Measurements from ENCODE around the gene FAM149B1.
"Not testable (repeated sequence)": the region's sequence is repeated elsewhere in the genome, so short reads cannot be mapped to it uniquely, and the experiment has no call there.

FAM149B1 gene

DNA sequence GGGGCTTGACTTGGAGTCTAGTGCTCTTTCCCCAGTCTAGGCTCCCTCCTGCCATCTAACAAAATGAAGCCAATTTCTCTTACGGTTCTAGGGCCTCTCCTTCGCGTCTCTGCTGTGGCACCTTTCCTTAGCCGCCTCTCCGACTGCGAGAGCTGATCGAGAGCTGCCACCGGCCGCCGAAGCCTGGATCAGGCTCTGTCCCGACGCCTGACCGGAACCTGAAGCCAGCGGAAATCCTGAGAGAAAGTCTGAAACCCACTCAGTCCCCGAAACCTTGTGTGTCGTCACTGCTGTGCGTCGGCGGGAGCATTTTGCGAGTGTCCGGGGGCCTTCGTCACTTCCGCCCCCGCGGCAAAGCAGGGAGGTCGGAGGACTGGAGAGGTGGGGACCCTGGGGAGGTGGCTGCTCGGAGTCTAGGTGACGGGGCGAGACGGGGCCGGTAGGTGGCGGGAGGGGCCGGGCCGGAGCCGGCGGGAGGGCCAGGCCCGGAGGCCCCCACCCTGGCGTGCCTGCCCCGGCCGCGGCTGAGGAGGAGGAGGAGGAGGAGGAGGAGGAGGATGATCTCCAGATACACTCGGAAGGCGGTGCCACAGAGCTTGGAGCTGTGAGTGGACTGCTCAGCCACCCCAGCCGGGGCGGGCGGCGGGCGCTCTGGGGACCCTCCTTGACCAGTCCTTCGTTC lies at the start of gene FAM149B1, which contains the start of gene ECD:
Gene FAM149B1 (plus strand): TSS at position 337 of the 682 bp plus-strand sequence. CDS start 221 bp downstream, at position 558.
Gene ECD (minus strand): TSS at position 226 of the 682 bp plus-strand sequence. CDS start 4,071 bp downstream, outside the sequence.
- DNase-seq (ENCODE audit: low spot score): peak; percentile 74

DNA sequence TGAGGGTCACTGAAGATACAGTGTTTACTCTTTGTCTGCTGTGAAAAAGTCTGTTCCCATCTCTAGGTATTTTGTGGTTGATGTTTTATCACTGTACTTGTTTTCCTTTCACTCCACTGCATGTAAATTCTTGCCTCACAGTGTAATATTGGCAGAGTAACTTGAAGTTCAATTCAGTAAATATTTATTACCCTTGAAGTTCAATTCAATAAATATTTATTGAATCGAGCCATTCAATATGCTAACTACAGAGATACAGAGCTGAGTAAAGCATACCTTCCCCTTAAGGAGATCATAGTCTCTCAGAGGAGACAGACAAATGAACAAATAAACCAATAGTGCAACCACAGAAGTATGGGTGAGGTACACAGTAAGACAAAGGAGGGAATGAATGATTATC lies 48.5 kb upstream of the FAM149B1 start:
- no peak for DNase-seq (ENCODE audit: low spot score)

DNA sequence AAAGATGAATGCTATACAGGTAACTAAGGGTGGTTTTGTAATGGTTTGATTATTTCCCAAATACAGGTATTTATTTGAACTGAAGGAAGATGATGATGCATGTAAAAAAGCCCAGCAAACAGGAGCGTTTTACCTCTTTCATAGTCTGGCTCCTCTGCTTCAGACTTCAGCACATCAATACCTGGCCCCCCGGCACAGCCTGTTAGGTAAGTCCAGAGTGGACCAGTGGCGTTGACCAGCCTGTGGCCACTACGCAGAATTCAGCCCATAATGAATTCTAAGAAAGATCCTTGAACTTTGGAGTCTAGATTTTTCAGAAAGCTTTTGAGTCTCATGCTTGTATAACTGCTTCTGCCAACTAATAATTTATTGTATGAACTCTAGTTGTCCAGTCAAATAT lies 48.0 kb upstream of the FAM149B1 start:
- DNase-seq (ENCODE audit: low spot score): no peak

DNA sequence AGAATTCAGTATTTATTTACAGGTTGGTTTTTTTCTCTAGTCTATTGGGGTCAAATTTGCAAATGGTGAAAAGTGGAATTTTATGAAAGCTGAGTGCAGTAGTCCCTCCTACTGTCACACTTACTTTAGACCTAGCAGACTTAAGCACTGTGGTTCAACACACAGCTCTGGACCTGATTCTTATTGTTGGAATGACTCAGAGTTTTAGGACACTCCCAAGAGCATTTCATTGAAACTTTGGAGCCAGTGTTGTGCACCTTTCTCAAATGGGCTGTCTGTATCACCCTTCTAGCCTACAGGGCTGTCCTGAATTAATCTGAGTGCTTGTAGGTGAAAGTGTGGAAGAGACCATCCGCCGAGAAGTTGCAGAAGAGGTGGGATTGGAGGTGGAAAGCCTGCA lies 41.6 kb upstream of the FAM149B1 start:
- DNase-seq (ENCODE audit: low spot score): no peak

DNA sequence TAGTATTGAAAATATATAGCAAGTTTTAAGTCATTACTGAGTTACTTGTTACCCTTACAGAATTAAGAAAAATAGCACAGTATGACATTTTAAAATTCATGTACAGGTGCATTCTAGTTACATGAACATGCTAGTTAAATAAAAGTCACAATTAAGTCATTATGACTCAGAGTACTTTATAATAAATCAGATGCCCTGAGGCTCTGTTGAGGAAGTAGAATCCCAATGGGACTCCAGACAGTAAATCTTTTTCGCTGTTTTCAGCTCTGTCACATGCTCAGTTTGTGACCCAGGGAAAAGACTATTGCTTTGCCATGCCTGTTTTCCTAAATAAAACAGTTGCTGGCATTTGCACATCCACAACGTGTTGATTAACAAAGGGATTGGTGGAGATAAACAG lies 36.6 kb upstream of the FAM149B1 start:
- DNase-seq (ENCODE audit: low spot score): peak; percentile 46

DNA sequence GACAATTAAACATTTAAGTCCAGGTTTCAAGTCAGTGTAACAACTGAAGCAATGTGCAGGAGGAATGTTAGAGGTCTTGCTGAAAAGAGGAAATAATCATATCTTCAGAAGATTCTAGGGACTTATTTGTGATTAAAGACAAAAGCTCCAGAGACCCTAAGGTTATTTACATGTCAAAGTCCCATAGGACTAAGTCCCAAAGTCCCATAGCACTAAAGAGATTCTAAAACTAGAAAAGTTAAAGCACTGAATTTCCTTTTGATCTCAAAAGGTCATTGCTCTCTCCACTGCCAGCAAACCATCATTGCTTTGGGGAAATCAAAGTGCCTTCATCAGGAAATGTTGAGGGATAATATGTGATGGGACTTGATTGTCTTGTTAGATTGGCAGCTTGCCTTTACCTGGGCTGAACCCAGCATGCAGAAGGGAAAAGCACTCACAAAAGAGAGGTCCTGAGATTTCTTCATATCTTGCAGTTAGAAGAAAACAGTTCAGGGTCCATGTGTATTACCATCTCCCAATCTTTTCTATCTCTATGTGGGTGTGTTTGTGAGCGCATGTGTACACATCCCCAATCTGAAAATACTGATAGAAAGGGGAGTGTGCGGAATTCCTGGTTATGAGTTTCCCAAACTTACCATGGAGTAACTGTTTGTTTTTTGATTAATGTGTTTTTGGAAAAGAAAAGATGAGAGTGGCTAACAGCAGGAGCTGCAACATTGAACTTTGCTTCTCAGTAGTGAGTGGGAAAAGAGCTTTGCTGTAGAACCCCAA lies 35.8 kb upstream of the FAM149B1 start:
- DNase-seq (ENCODE audit: low spot score): no peak

DNA sequence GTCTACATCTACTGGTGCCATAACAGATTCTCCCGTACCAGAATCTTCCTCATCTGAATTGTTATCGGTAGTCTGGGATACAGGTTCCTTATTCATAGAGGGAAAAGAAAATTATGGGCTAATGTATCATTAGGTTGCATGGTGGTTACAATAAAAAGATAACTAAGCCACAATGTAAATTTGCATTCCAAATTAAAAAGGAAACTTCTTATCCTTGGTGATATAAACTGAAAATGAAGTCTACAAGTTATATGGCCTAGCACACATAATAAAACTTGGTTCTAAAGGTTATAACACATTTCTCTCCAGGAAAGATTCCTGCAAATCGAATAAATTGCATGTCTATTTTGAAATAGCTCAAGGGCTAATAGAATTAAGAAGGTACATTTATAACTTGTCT lies 33.2 kb upstream of the FAM149B1 start:
- no peak for DNase-seq (ENCODE audit: low spot score)

DNA sequence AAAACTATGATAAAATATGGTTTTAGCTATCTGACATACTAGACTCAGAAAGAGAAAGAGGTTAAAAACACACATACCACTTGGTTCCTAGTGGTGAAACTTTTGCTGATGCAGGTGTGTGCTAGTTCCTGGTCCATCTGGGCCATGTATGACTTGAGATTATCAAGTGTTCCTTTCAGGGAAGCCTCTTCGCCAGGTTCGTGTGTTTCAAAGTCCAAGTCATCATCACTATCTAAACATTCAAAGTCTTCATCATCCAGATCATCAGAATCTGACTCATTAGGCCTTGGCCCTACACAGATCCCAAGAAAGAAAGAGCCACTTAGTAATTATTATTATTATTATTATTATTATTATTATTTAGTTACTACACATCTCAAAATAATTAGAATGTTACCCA lies 31.3 kb upstream of the FAM149B1 start:
- no peak for DNase-seq (ENCODE audit: low spot score)

DNA sequence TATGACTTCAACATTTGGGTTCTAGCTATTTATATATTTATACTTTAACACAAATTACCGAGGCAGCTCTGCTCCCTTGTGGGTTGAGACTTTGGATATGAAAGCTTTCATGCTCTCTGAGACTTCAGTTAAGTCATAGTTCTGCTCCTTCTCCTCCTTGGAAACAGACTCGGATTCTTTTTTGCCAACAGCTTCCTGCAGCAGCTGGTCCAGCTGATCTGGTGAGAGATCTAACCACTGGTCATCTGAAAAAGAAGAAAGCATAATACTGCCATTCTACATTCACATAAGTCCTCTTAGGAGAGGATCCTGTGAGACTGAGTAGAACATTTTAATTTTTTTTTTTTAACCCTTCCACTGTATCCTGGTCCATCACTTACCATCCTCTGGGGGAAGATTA lies 28.7 kb upstream of the FAM149B1 start:
- no peak for DNase-seq (ENCODE audit: low spot score)

DNA sequence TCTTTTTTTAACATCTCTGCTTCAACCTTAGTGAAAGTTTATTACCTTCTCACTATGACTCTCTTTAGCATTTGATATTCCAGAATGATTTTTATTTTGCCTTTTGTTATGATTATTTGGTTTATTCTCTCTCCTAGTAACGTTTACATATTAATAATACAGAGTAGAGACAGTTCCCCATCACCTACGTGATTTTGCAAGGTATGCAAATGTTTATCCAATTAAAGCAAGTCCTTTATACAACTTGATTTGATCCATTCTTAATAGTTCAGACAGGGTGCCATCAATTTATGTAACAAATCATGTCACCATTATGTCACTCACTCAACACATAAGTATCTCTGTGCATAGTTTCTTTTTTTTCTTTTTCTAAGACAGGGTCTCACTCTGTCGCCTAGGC lies 26.3 kb upstream of the FAM149B1 start:
- no peak for DNase-seq (ENCODE audit: low spot score)

DNA sequence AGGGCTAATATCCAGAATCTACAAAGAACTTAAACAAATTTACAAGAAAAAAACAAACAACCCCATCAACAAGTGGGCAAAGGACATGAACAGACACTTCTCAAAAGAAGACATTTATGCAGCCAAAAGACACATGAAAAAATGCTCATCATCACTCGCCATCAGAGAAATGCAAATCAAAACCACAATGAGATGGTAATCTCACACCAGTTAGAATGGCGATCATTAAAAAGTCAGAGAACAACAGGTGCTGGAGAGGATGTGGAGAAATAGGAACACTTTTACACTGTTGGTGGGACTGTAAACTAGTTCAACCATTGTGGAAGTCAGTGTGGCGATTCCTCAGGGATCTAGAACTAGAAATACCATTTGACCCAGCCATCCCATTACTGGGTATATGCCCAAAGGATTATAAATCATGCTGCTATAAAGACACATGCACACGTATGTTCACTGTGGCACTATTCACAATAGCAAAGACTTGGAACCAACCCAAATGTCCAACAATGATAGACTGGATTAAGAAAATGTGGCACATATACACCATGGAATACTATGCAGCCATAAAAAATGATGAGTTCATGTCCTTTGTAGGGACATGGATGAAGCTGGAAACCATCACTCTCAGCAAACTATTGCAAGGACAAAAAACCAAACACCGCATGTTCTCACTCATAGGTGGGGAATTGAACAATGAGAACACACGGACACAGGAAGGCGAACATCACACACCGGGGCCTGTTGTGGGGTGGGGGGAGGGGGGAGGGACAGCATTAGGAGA lies 17.1 kb upstream of the FAM149B1 start:
- not testable (repeated sequence) for DNase-seq (ENCODE audit: low spot score)

DNA sequence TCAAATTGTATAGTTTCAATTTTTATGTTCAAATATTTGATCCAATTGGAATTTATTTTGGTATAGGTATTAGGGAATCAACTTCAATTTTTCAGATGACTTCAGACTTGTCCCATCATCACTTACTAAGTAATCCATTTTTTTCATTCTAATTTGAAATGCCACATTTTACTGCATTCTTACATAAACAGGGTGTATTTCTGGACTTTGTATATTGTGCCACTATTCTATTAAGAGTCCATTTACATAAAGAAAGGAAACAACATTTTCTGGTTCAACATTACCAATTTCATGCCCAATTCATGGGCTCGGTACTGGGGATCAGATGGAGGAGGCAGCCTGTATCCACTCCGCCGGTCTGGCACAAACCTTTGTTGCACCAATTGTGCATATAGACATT lies 15.9 kb upstream of the FAM149B1 start:
- no peak for DNase-seq (ENCODE audit: low spot score)

DNA sequence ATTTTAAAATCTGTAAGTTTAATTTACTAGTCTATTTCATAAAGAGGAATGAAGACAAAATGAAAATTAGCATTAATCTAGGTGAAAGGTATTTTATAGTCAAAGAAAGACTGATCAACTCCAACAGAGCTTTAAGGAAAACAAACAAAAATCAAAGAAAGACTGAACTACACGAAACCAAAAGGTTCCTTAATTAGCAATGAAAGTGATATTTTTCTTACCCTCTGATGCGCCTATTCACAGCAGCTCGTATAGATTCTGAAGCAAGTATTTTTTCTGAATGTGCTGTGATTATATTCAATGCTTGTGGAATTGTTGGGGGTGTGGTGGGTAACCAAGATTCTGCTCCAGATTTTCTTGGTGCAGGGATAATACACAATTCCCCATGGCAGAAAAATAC lies 11.9 kb upstream of the FAM149B1 start:
- DNase-seq (ENCODE audit: low spot score): no peak

DNA sequence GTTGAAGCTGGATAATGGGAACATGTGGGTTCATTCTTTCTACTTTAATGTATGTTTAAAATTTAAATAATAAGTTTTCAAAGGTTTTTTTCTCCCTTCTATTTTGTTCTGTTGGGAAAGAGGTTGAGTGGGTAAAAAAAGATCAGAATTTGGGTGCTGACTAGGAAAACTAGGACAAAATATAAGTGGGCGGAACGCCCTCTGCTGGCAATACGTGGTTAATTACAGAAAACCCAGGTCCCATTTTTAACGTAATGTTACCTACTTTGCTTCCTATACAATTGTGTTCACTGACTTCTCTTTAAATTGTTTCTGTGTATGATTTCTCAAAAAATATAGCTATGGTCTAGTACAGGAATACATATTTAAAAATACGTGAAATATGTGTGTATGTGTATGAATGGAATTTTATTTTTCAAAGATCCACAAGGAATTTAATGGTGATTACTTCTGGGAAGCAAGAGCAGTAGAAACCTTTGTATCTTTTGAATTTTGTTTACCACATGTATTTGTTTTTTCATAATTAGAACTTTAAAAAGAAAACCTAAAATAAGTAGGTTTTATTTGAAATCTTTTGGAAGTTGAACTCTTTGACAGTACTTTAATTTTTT lies 8.8 kb upstream of the FAM149B1 start:
- DNase-seq (ENCODE audit: low spot score): peak; percentile 21

DNA sequence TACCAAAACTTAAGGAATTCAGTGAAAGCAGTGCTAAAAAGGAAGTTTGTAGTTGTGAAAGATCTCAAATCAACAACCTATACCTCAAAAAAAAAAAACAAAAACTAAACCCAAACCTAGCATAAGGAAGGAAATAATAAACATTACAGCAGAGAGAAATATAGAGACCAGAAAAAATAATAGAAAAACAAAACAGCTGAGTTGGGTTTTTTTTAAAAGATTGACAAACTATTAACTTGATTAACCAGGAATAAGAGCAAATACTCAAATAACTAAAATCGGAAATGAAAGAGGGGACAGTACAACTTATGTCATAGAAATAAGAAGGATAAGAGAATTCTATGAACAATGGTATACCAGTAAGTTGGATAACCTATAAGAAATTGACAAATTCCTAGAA lies 6.8 kb upstream of the FAM149B1 start:
- DNase-seq (ENCODE audit: low spot score): no peak

DNA sequence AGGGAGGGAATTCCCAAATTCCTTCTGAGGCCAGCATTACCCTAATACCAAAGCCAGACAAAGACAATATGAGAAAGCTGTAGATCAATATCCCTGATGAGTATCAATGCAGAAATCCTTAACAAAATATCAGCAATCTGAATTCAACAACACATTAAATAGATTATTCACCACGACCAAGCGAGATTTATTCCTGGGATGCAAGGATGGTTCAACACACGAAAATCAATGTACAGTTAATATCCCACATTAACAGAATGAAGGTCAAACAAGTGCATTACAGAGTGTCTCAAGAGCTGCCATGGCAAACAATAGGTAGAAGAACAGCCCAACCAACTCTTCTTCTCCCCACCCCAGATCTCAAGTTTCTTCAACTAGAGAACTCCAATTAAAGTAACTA lies 6.3 kb upstream of the FAM149B1 start:
- no peak for DNase-seq (ENCODE audit: low spot score)

DNA sequence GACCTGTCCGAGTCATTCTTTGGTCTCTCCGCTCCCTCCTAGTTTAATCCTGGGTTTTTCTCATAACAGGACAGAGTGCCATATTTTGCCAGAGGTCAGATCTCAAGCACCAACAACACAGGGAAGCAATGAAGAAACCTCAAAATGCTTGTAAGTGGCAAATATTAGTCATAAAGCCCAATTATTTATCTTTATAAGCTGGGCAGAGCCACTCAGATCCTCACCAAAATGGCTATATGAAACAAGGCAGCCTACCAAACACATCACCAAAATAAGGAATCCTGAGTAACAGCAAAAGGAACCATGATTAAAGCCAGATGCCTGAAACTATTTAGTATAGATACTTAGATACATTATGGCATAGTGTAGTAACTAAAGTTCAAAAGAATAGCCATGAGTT lies 4.8 kb upstream of the FAM149B1 start:
- DNase-seq (ENCODE audit: low spot score): no peak

DNA sequence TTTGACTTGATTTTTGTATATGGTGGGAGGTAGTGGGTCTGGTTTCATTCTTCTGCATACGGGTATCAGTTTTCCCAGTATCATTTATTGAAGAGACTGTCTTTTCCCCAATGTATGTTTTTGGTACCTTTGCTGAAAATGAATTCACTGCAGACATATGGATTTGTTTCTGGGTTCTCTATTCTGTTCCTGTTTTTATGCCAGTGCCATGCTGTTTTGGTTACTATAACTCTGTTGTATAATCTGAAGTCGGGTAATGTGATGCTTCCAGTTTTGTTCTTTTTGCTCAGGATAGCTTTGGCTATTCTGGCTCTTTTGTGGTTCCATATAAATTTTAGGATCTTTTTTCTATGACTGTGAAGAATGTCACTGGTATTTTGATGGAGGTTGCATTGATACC lies 947 bp upstream of the FAM149B1 start:
- DNase-seq (ENCODE audit: low spot score): no peak

DNA sequence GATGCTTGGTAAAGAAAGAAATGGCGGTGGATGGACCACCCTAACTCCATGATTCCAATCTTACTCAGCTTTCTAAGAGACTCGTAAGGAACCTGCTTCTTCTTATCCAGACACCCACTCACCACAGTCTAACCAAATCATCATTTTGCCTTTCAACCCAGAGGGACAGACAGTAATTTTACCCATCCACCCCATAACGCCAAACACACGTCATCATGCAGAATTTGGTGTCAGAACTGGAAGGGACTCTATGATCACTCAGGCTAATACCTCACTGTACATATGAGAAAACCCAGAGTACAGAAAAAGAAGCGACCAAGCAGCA lies 499 bp upstream of the FAM149B1 start:
- DNase-seq (ENCODE audit: low spot score): peak; percentile 4

DNA sequence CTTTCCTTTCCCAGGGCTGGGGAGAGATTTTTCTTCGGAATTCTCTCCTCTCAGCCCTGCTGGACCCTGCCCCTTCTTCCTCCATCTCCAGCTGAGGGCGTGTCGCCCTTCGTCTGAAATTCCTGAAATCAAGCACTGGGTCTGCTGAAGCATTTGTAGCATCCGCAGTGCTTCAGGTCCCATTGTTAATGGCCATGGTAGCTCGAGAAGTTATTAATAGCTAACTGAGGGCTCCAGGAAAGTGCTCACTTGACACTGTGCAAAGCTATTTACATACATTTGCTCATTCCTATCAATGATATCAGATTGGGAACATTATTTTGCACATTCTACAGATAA lies 515 bp downstream of the FAM149B1 start:
- DNase-seq (ENCODE audit: low spot score): peak; percentile 18

DNA sequence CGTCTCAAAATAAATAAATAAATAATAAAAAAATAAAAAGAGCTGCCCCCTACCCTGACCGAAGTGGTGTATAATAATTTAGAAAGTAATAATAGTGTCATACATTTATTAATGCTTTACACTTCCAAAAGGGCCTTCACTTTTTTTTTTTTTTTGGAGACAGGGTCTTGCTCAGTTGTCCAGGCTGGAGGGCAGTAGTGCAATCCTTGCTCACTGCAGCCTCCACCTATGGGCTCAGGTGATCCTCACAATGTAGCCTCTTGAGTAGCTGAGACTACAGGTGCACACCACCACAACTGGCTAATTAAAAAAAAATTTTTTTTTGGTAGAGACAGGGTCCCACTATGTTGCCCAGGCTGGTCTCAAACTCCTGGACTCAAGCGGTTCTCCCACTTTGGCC lies 1.4 kb downstream of the FAM149B1 start:
- DNase-seq (ENCODE audit: low spot score): no peak

DNA sequence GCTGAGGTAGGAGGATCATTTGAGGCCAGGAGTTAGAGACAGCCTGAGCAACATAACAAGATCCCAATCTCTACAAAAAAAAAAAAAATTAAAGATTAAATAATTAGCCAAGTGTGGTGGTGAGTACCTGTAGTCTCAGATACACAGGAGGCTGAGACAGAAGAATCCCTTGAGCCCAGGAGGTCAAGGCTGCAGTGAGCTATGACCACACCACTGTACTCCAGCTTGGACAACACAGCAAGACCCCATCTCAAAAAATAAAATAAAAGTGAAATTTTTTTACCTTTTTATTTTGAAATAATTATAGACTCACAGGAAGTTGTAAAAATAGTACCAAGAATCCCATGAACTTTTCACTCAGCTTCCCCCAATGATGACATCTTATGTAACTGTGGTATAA lies 4.9 kb downstream of the FAM149B1 start:
- no peak for DNase-seq (ENCODE audit: low spot score)

Data from COLO829 (cell line).